Esophagus squamous epithelium (tissue), 4 donors: Measurements from ENCODE around the gene IP6K1.

Experiments used
- CTCF ChIP-seq, 6 experiments: fragments of 450-650 bp in 4 of 6; fragments of 200-600 bp in 2 of 6; sonication (generic) in 2 of 6; IDR thresholded peaks; one replicate each; pipeline ENCODE4 v1.5.1; 2016 to 2019; ENCODE audit warnings: antibody characterized with exemption in 6 of 6, mild to moderate bottlenecking in 4 of 6, moderate library complexity in 4 of 6
- POLR2A ChIP-seq, 4 donors: fragments of 450-650 bp; IDR thresholded peaks; one replicate each; pipeline ENCODE4 v1.6.1; 2017; ENCODE audit warnings: antibody characterized with exemption in 4 of 4, mild to moderate bottlenecking in 4 of 4, moderate library complexity in 3 of 4

GRCh38 chr3:49707113-49707480 lies 79.2 kb downstream of the IP6K1 start:
- TF ChIP-seq POLR2A (IDR thresholded peaks at IDR 0.05) (no peak), CTCF (IDR thresholded peaks at IDR 0.05) (no peak)
